Epithelial cell of esophagus (primary cell): ENCODE measurements around the gene KIF16B.

Experiments
- DNase-seq: peaks from one replicate; pipeline ENCODE4 v3.0.0; 2010; ENCODE audit warnings: low read depth
- H3K4me3 ChIP-seq: 2 replicates; pipeline ENCODE4 v1.5.1; 2011; ENCODE audit warnings: mild to moderate bottlenecking, low read length, control low read depth
- CTCF ChIP-seq: IDR thresholded peaks from 2 replicates; pipeline ENCODE4 v1.5.1; 2011; ENCODE audit warnings: low read depth, mild to moderate bottlenecking, low read length, control low read depth, inconsistent platforms; ENCODE audit not compliant: insufficient read depth; ENCODE audit errors: missing control alignments

The KIF16B gene

GRCh38 chr20:16290358-16290757 lies 282.9 kb downstream of the KIF16B start:
- no peak for TF ChIP-seq CTCF
- DNase-seq: no peak
- H3K4me3 ChIP-seq: no peak overlapping the region

- TF ChIP-seq CTCF: no peak
Measured at GRCh38 chr20:16287776-16288175, 285.5 kb downstream of the KIF16B start.

GRCh38 chr20:16286601-16287000 lies 286.6 kb downstream of the KIF16B start:
- DNase-seq: no peak
- no peak overlapping the region for H3K4me3 ChIP-seq
- TF ChIP-seq CTCF: no peak

More at GRCh38 chr20:16287776-16288175, 285.5 kb downstream of the KIF16B start:
- DNase-seq: no peak
- H3K4me3 ChIP-seq: no peak overlapping the region

- DNase-seq: no peak
- no peak for TF ChIP-seq CTCF
- no peak overlapping the region for H3K4me3 ChIP-seq
Measured at GRCh38 chr20:16284385-16285100, 288.7 kb downstream of the KIF16B start.

GRCh38 chr20:16283978-16284377 lies 289.3 kb downstream of the KIF16B start:
- H3K4me3 ChIP-seq: no peak overlapping the region
- no peak for DNase-seq
- TF ChIP-seq CTCF: no peak

GRCh38 chr20:16283307-16283706 lies 289.9 kb downstream of the KIF16B start:
- no peak overlapping the region for H3K4me3 ChIP-seq
- TF ChIP-seq CTCF: no peak
- no peak for DNase-seq

- no peak for TF ChIP-seq CTCF
- DNase-seq: no peak
- no peak overlapping the region for H3K4me3 ChIP-seq
Measured at GRCh38 chr20:16280219-16280618, 293.0 kb downstream of the KIF16B start.
